Measurements from ENCODE around the gene SPATA24.

- no peak for TF ChIP-seq CTCF (conservative IDR thresholded peaks at IDR 0.05; ENCODE audit: low read depth, low read length)
- TF ChIP-seq EZH2phosphoT487 (IDR thresholded peaks at IDR 0.05; ENCODE audit: borderline replicate concordance, low read length): no peak
- no peak for TF ChIP-seq EZH2 (IDR thresholded peaks at IDR 0.05; ENCODE audit: low read length, unreplicated experiment)
Observed at GRCh38 chr5:139358064-139358463, 45.8 kb downstream of the SPATA24 start.
